Neural crest cell (in vitro differentiated cells): Measurements from ENCODE around the gene GYPC. TPM values are rescaled to one million over a fixed set of nuclear protein-coding genes. Genes with fewer than 3 reads are reported as not detected.
A peak's percentile ranks its signal among the peaks of the same experiment; 100 is the strongest.

ENCODE experiments used
- DNase-seq: peaks from one replicate; pipeline ENCODE4 v3.0.0; 2021; ENCODE audit warnings: low read depth, mixed read lengths, low spot score
- H3K27ac Mint-ChIP-seq: one replicate; pipeline ENCODE4 v1.8.0; 2021; ENCODE audit warnings: mild to moderate bottlenecking, mixed read lengths; ENCODE audit not compliant: unreplicated experiment
- H3K27me3 Mint-ChIP-seq: 2 replicates; pipeline ENCODE4 v1.8.0; 2021; ENCODE audit warnings: low read depth, mild to moderate bottlenecking, mixed read lengths
- H3K36me3 Mint-ChIP-seq: 2 replicates; pipeline ENCODE4 v1.8.0; 2021; ENCODE audit warnings: low read depth, mild to moderate bottlenecking, mixed read lengths
- H3K4me1 Mint-ChIP-seq: 2 replicates; pipeline ENCODE4 v1.8.0; 2021; ENCODE audit warnings: mixed read lengths
- H3K4me3 Mint-ChIP-seq: one replicate; pipeline ENCODE4 v1.8.0; 2021; ENCODE audit warnings: mild to moderate bottlenecking, mixed read lengths
- H3K9me3 Mint-ChIP-seq: 2 replicates; pipeline ENCODE4 v1.8.0; 2021; ENCODE audit warnings: mixed read lengths
- CTCF ChIP-seq: fragments of 200-600 bp; sonication (generic); conservative IDR thresholded peaks from 2 replicates; pipeline ENCODE4 v1.5.0; 2021; ENCODE audit warnings: antibody characterized with exemption, mild to moderate bottlenecking
- total RNA-seq: library from RNA; stranded (reverse); gene quantifications from 2 replicates; pipeline ENCODE4 v1.2.1, GENCODE V29; 2021

The GYPC gene
- total RNA-seq, 1 donor from 2014 or later, result 84.4 TPM

- DNase-seq, result peak; percentile 31
- H3K9me3 Mint-ChIP-seq, result no peaks in the 10 kb centered on the region
- TF ChIP-seq CTCF, result no peak
- no peaks in the 10 kb centered on the region for H3K27me3 Mint-ChIP-seq
- peaks cover 56% of the 10 kb centered on the region for H3K4me1 Mint-ChIP-seq
- H3K27ac Mint-ChIP-seq, result peak overlapping the region; percentile 93
- H3K4me3 Mint-ChIP-seq, result peak overlapping the region; percentile 93
- peaks cover 2% of the 10 kb centered on the region for H3K36me3 Mint-ChIP-seq
Measured at GRCh38 chr2:126657148-126657635, 1.2 kb downstream of the GYPC start.

- peaks cover 2% of the 10 kb centered on the region for H3K36me3 Mint-ChIP-seq
- peak overlapping the region; percentile 93 for H3K27ac Mint-ChIP-seq
- no peaks in the 10 kb centered on the region for H3K9me3 Mint-ChIP-seq
- TF ChIP-seq CTCF, result no peak
- DNase-seq, result peak; percentile 49
- H3K27me3 Mint-ChIP-seq, result no peaks in the 10 kb centered on the region
- H3K4me1 Mint-ChIP-seq, result peaks cover 62% of the 10 kb centered on the region
- H3K4me3 Mint-ChIP-seq, result peak overlapping the region; percentile 93
Measured at GRCh38 chr2:126657636-126658318, 1.8 kb downstream of the GYPC start.

- H3K4me3 Mint-ChIP-seq, result peak overlapping the region; percentile 93
- H3K4me1 Mint-ChIP-seq, result peaks cover 68% of the 10 kb centered on the region
- H3K36me3 Mint-ChIP-seq, result peaks cover 2% of the 10 kb centered on the region
- no peak for TF ChIP-seq CTCF
- H3K27ac Mint-ChIP-seq, result peak overlapping the region; percentile 93
- H3K27me3 Mint-ChIP-seq, result no peaks in the 10 kb centered on the region
- DNase-seq, result no peak
- no peaks in the 10 kb centered on the region for H3K9me3 Mint-ChIP-seq
Measured at GRCh38 chr2:126658319-126658904, 2.5 kb downstream of the GYPC start.

GRCh38 chr2:126658905-126659561, 3.1 kb downstream of the GYPC start:
- peaks cover 72% of the 10 kb centered on the region for H3K4me1 Mint-ChIP-seq
- H3K9me3 Mint-ChIP-seq, result no peaks in the 10 kb centered on the region
- peak overlapping the region; percentile 39 for H3K4me3 Mint-ChIP-seq
- TF ChIP-seq CTCF, result no peak
- H3K36me3 Mint-ChIP-seq, result peaks cover 2% of the 10 kb centered on the region
- no peak for DNase-seq
- H3K27me3 Mint-ChIP-seq, result no peaks in the 10 kb centered on the region
- H3K27ac Mint-ChIP-seq, result peak overlapping the region; percentile 36

- no peak overlapping the region for H3K27ac Mint-ChIP-seq
- H3K9me3 Mint-ChIP-seq, result no peaks in the 10 kb centered on the region
- no peak for DNase-seq
- H3K27me3 Mint-ChIP-seq, result no peaks in the 10 kb centered on the region
- TF ChIP-seq CTCF, result no peak
- peaks cover 74% of the 10 kb centered on the region for H3K4me1 Mint-ChIP-seq
- peak overlapping the region; percentile 10 for H3K4me3 Mint-ChIP-seq
- peaks cover 2% of the 10 kb centered on the region for H3K36me3 Mint-ChIP-seq
Measured at GRCh38 chr2:126659562-126660467, 3.9 kb downstream of the GYPC start.
